ENCODE results near the gene TMEM170A.

DNA sequence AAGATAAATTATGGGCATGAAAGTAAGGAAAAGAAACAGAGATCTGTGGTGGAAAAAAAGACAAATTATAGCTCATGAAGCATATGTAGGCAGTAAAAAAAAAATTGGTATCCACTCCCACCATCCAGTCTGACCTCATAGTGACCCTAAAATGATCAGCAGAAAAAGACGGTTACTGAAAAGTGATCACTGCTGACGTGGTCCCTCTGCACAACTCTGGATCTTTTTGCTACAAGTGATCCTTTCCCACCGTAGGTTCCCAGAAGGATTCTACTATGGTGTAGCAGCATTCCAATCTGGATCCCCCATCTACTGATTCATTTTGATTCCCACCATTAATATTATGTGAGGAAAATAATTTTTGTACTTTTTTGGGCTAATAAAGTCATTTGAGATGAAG lies 41.6 kb upstream of the TMEM170A start:
- TF ChIP-seq, protein P1, sequence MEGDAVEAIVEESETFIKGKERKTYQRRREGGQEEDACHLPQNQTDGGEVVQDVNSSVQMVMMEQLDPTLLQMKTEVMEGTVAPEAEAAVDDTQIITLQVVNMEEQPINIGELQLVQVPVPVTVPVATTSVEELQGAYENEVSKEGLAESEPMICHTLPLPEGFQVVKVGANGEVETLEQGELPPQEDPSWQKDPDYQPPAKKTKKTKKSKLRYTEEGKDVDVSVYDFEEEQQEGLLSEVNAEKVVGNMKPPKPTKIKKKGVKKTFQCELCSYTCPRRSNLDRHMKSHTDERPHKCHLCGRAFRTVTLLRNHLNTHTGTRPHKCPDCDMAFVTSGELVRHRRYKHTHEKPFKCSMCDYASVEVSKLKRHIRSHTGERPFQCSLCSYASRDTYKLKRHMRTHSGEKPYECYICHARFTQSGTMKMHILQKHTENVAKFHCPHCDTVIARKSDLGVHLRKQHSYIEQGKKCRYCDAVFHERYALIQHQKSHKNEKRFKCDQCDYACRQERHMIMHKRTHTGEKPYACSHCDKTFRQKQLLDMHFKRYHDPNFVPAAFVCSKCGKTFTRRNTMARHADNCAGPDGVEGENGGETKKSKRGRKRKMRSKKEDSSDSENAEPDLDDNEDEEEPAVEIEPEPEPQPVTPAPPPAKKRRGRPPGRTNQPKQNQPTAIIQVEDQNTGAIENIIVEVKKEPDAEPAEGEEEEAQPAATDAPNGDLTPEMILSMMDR (IDR thresholded peaks at IDR 0.05 in 2 of 3, conservative IDR thresholded peaks at IDR 0.05 in 1 of 3; ENCODE audit: borderline replicate concordance in 1 of 3, insufficient read depth in 1 of 3, low read depth in 2 of 3, low read length in 2 of 3), result no peak
- TF ChIP-seq EZH2phosphoT487 (IDR thresholded peaks at IDR 0.05; ENCODE audit: borderline replicate concordance) (no peak), POLR2A (IDR thresholded peaks at IDR 0.05; ENCODE audit: borderline replicate concordance, extremely low read depth, insufficient read depth, insufficient read length) (no peak), JUND (IDR thresholded peaks at IDR 0.05) (no peak), ZNF274 (IDR thresholded peaks at IDR 0.05; ENCODE audit: low read depth, low read length) (no peak)

Data from HCT116 (cell line).